HG03095 (cell line): ENCODE data around the gene FGD6.
A peak's percentile ranks its signal among the peaks of the same experiment; 100 is the strongest.
"Not testable (repeated sequence)": the region's sequence is repeated elsewhere in the genome, so short reads cannot be mapped to it uniquely, and the experiment has no call there.

Experiments used
- ATAC-seq: cut with Tn5 transposase; IDR thresholded peaks from one replicate; pipeline ENCODE4 v1.9.1; 2021; ENCODE audit warnings: moderate library complexity; ENCODE audit not compliant: unreplicated experiment

FGD6 gene

DNA sequence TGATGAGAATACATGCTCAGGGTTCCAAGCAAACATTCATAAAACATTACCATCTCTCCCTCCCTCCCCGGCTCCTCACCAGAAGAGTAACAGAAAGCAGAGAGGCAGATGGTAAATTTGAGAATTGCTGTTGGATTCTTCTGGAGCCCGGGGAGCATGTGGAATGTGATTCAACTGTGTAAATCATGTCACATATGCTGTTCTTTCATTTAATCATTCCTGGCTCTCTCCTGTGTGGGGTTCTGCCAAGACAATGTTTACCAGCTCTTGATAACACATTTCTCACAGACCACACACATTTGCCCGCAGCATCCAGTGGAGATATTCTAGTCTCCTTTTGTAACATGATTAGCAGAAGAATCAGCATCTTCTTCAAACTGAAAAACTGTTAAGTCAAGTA lies 120.4 kb downstream of the FGD6 start:
- no peak for ATAC-seq

DNA sequence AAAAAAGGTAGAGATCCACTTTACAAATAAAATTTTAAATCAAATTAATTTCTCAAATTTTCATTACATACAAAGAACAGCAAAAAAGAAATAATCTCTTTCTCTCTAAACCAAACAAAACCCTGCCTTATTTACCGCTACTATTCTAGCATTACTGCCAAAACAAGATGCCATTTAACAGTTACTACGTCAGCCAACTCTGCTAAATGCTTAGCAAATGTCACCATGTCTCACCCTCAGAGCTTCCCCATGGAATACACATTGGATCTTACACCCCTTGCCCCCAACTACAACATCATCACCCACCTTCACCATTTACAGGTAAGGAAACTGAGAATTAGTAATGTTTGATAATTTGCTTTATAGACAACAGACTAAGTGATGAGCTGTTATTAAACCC lies 120.9 kb downstream of the FGD6 start:
- no peak for ATAC-seq

DNA sequence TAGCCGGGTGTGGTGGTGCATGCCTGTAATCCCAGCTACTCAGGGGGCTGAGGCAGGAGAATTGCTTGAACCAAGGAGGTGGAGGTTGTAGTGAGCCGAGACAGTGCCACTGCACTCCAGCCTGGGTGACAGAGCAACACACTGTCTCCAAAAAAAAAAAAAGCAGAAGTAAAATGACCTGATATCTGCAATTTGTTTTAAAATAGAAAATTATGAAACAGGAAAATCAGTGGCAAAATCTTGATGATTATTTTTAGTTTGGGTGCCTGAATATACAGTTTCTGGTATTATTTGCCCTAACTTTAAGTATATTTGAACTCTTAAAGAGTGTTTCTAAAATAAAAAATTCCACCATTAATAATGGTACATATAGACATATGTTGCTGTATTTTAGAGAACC lies 121.4 kb downstream of the FGD6 start:
- ATAC-seq, result not testable (repeated sequence)

DNA sequence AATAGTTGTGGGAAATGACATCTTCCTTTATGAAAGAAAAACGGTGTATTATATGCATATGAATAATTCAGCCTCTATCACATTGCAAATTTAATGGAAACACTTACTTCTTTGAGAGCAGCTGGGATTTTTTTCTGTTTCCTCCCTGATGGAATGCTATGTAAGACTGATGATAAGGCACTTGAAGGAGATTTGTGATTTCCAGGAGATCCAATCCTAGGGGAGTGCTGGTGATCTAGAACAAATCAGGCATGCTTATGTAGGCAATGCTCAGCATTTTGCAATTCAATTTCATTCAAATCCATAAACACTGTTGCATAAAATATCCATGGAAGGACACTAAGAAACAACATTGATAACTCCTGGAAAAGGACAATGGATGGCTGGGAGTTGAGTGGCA lies 127.8 kb downstream of the FGD6 start:
- no peak for ATAC-seq

DNA sequence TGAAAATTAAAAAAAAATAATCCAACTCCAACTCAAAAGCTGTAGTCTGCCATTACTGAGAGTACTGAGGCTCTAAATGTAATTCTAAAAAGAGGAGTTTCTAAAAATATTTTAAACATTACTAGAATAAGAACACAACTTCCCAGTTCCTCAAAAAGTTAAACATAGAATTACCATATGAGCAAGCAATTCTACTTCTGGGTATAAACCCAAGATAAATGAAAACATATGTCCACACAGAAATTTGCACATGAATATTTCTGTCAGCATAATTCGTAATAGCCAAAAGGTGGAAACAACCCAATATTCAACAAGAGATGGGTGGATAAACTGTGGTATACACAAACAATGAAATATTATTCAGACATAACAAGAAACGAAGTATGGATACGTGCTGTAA lies 128.9 kb downstream of the FGD6 start:
- peak; percentile 75 for ATAC-seq

DNA sequence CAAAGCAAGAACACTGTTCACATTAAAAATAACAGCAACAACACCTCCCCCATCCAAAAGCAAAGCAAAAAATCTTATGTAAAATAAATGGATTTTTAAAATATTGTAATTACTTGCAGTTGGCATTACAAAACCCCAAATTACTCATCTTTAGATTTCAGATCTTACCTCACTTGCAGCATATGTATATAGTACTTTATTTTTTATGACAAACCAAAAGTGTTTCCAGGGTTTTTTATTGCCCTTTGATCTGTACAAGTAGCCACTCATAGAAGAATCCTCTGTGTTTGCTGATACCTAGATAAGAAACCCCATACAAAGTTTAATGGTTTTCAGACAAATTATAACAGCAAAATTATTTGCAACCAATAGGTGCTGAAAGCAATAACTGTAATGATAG lies 131.7 kb downstream of the FGD6 start:
- ATAC-seq, result no peak

DNA sequence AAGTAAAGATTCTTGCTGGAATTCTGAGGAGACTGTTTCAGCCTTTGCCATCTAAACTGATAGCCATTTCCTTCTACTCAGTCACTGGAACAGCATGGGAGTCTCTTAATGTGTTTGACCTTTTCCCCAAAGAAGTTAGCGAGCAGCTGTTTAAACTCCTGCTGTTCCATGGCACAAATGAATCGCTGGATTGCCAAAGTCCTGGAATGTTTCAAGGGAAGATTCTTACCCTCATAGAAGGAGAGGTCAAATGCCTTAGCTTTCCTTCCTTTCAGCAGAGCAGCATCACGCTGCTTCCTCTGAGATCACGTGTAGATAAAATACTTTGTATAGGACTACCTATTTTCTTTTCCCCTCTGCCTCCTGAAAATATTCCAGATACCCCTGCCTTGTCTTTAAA lies 133.3 kb downstream of the FGD6 start:
- ATAC-seq, result no peak

DNA sequence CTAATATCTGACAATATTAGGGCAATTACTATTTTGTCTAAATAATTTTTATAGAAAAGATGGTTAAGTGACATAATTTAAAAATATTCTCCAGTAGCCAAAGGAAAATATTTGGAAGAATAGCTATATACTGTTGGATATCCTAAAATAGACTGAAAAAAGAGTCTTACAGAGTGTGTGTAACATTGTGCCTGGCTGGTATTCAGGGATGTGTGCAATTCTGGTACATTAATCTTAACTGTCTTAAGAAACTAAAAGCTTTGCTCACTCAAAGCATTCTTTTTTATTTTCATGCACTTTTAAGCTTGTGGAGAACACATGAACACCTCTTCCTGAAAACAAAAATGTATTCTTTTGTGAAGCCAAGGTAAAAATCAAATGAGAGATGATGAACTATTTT lies 133.8 kb downstream of the FGD6 start:
- no peak for ATAC-seq

DNA sequence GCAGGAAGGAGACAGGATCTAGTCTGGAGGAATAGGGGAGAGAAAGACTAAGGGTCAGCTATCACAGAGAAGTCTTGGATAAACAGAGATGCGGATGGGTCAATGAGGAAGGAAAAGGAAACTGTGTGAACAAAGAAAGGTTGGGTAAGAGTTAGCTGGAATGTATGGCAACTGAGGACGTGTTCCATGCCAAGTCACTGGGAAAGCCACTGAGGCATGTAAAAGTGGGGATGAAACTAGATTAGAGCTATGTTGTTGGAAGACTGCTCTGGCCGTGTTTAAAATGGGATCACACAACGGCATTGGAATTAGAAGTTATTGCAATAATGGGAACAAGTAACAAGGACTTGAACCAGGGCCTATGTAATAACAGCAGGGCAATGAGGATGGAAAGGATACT lies 139.9 kb downstream of the FGD6 start:
- no peak for ATAC-seq

DNA sequence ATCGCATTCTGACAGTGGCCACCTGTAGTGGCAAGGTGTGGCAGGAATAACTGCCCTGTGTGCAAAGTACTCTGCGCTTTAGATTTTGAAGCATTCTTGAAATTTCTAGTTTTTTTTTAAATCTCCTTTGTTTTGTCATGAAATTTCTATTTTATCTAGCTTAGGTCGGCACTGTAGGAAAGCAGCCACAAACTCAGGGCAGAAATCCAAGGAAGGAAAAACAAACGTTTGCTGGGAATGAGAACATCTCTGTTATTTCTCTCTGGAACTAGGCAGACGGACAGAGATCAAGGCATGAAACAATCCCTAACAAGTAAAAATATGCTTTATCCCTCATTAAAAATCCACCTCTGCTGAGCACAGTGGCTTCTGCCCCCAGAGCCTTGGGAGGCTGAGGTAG lies 142.5 kb downstream of the FGD6 start:
- no peak for ATAC-seq

DNA sequence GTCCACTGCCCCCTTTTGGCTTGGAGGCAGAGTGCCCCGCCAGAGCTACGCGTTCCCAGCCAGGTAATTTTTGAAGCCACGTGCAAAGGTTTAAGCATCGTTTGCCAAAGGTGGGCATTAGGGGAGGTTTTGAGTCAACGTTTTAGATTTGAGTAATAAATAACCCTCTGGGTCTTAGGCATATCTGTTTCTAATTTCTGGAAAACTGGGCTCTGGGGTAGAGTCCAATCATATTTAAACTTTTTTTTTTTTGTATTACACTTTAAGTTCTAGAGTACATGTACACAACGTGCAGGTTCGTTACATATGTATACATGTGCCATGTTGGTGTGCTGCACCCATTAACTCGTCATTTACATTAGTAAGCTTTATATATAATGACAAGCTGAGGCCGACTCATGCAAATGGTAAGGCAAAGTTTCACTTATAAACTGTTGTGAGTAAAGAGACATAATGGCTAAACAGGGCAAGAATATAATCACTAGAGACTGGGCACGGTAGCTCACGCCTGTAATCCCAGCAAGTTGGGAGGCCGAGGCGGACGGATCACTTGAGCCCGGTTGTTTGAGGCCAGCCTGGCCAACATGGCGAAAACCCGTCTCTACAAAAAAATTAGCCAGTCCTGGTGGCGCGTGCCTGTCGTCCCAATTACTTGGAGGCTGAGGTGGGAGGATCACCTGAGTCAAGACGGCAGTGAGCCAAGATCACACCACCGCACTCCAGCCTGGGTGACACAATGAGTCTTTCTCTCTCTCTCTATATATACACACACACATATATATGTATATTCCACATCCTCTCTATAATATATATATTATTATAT lies 143.4 kb downstream of the FGD6 start:
- no peak for ATAC-seq

DNA sequence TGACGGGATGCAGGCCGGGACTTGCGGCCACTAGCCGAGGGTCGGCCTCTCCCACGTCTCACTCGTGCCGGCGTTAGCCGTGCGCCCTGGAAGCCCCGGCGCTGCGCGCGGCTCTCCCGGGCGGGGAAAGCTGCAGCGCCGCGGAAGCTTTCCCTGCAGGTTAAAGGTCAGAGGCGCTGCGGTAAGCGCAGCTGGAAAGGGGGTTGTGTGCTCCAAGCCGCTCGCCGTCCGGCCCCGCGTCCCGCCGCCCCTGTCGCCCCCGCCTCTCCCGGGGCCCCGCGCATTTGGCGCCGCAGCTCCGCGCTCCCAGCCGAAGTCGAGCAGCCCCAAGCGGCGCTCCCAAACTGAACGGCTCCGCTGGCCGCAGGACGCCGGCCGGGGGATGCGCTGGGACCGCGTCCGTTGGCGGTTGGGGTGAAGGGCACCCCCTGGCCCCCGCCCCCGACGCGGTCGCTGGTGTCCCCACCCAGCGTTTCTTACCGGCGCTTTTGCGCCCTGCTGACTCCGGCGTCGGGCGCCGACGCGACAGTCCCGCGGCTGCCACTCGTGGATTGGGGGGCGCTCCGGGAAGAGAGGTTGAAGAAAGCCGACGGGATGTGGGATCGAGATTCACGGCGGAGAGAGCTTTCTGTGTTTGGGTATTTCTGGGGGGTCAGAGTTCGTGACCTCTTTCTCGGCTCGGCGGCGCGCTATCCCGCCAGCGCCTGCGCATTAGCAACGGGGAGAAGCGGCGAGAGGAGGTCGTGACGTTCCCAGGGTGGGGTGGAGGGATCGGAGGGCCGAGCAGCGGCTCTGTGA lies 144.2 kb downstream of the FGD6 start, which contains the start of gene NR2C1:
TSS of gene NR2C1 (minus strand) at position 719 of the 798 bp plus-strand sequence. CDS start 6,234 bp downstream, outside the sequence.
- ATAC-seq, result peak; percentile 93

DNA sequence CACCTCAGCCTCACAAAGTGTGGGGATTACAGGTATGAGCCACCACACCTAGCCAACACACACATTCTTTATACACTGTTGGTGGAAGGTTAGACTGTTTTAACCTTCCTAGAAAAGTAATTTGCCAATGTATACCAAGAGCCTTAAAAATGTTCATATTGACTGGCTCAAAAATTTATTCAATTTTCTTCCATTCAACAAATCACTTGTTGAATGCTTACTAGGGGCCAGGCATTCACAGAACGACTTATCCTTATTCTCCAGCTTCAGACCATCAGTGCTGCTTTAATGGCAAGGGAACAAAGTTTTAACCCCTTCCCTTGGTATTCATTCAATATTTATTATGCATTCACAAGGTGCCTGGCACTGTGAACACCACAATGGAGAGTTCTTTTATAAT lies 146.9 kb downstream of the FGD6 start:
- ATAC-seq, result no peak

DNA sequence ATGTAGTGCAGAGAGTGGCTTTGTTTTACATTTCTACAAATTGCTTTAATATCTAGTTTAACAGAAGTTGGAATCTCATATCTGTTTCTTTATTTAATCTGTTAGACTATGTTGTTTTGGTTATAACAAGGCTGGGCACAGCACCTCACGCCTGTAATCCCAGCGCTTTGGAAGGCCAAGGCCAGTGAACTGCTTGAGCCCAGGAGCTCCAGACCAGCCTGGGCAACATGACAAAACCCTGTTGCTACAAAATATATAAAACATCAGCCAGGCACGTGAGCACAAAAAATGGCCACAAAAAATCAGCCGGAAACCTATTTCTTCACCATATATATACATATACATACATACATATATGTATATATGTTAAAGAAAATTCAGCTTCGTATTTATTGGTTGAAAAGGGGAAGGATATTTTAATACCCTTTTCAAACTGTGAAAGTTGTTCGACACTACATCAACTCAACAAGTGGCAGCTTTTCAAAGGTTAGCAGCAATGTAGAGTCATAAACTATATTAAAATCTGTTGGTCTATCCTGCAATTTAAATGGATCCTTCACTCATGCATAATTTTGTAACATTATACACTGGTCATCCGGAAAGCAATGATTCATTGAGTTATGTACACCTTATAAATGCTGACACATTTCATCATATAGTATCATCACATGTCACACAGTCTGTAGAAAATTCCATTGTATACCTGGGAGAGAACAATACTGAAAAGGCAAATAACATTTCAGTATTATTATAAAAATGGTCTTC lies 151.0 kb downstream of the FGD6 start:
- ATAC-seq, result no peak

DNA sequence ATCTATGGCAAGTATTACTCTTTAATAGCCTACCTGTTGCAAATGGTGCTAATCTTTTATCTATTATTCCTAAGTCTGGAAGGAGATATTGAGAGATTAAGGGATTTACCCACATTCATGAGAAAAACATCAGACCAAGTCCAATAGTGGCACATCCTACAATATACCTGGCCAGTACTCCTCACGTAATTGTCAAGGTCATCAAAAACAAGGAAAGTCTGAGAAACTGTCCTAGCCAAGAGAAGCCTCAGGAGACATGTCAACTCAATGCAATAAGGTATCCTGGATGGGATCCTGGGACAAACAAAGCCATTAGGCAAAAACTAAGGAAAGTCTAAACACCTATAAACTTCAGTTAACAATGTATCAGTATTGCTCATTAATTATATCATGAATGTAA lies 156.3 kb downstream of the FGD6 start:
- ATAC-seq, result no peak

DNA sequence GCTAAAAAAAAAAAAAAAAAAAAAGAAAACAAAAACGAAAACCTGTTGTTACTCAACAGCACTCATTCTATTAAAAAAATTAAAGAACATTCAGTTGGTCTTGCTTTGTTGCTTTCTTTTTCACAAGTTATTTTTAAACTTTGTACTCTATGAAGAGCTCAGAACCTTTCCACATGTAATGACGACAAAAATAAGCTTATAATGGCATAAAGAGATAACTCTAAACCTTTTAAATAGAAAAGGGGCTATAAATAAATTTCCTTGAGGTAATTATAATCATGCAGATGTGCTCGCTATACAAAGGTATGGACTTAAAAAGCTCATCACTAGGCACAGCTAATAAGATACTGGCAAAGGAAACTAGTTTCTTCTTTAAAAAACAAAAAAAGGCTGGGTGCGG lies 157.3 kb downstream of the FGD6 start:
- ATAC-seq, result no peak

DNA sequence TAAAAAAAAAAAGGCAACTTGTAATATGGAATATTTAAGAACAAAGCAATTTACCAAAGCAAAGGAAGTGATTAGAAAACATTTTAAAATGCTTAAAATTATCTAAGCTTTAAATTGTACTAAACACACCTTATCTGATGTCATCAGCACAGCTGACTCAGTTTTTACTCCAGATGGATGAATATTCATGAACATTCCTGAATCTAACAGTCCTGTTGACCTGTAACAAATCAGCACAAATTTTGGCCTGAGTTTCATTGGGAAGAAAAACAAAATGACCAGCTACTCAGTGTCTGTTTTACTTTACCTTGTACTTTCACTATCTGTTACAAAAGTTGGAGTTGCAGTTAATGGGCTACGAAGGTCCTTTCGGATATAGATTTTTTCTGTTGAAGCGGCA lies 159.8 kb downstream of the FGD6 start:
- no peak for ATAC-seq

DNA sequence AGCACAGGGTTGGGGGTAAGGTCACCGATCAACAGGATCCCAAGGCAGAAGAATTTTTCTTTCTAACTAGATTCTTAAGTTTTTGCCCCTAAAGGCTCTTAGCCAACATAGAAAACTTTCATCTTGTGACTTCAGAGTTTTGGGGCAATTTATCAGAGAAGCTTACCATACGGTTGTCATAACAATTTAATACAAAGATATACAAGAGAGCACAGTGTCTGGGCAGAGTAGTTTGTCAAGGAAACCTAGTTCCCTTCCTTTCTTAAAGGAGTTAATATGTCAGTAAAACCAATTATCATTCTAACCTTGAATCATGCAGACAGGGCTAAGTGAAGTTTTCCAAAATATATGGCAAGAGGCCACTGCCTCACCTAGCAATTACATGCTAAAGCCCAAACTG lies 162.2 kb downstream of the FGD6 start:
- ATAC-seq, result no peak

DNA sequence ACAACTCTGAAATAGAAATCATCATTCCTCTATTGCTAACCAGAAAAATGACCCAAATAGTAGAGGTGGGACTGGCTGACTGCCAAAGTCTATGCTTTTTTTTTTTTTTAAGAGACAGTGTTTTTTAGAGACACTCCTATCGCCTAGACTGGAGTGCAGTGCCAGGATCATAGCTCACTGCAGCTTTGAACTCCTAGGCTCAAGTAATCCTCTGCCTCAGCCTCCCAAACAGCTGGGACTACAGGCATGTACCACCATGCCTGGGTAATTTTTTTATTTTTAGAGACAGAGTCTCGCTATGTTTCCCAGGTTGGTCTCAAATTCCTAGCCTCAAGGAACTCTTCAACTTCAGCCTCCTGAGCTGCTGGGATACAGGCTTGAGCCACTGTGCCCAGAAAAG lies 163.1 kb downstream of the FGD6 start:
- no peak for ATAC-seq

DNA sequence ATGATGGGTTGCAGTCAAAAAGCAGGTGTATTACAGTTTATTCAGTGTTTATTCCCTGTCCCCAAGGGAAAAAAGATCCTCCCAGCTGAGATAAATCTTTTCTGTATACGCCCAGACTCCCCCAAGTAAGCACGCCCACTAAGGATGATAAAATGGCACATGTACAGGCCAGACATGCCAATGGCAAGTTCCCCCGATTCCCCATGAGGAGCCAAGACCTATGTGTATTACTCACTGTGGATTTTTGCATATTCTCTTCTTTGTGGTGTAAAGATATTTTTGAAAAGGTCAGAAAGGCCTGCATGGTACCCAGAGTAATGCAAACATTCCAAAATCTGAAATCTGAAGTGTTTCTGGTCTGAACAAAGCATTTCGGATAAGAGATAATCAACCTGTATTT lies 166.0 kb downstream of the FGD6 start:
- no peak for ATAC-seq

DNA sequence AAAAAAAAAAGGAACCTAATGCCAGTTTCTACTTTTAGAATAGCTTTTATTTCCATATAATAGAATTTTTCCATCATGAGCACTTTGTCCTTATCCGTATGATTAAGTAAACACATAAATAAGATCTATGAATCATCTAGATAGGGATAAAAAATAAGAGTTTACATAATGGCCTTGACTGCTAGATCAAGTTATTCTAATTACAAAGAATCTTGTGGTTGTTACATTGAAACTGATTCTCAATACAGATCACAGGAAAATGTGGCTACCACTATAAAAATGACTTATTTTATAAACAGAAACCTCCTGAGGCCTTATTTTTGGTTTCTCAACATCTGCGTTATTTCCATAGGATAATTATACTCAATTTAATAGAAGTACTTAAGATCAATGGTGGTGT lies 179.4 kb downstream of the FGD6 start:
- no peak for ATAC-seq

DNA sequence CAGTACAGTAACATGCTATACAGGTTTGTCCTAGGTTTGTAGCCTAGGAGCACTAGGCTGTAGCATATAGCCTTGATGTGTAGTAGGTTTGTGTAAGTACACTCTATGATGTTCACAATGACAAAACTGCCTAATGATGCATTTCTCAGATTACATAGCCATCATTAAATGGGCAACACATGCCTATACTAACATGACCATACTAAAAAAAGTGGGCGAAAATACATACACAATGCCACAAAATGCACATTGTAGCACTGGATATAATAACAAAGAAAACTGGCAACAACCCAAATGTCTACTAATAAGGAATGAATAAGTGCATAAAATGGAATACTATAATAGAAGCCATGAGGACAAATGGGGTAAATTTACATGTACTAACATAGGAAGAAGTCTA lies 182.5 kb downstream of the FGD6 start:
- no peak for ATAC-seq
